HPDE6-E6E7 (cell line): Measurements from ENCODE around the gene KCNK7.
A peak's percentile ranks its signal among the peaks of the same experiment; 100 is the strongest.

Source experiments
- DNase-seq: peaks from one replicate; pipeline ENCODE4 v3.0.0; 2011; ENCODE audit warnings: missing footprints; ENCODE audit errors: extremely low spot score

The KCNK7 gene

GRCh38 chr11:65588199-65589054 lies 7.2 kb downstream of the KCNK7 start:
- no peak for DNase-seq

- no peak for DNase-seq
Observed at GRCh38 chr11:65586676-65587075, 8.9 kb downstream of the KCNK7 start.

- DNase-seq, result no peak
Observed at GRCh38 chr11:65586247-65586630, 9.4 kb downstream of the KCNK7 start.

- DNase-seq, result no peak
Observed at GRCh38 chr11:65585396-65586246, 10.0 kb downstream of the KCNK7 start.

DNA sequence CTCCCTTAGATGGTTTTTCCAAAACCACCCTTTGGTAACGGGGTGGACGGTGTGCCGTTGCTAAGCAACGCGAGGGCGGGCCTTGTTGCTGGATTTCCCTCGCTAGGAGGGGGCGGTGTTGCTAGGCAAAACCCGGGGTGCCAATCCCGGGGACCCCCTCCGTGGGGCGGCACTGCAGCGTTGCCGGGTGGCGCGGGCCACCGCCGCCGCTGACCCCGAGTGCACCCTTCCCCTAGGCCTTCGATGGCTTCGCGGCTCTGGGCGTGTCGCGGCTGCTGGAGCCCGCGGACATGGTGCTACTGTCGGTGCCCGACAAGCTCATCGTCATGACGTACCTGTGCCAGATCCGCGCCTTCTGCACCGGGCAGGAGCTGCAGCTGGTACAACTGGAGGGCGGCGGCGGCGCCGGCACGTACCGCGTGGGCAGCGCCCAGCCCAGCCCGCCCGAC lies 10.9 kb downstream of the KCNK7 start:
- DNase-seq, result no peak

DNA sequence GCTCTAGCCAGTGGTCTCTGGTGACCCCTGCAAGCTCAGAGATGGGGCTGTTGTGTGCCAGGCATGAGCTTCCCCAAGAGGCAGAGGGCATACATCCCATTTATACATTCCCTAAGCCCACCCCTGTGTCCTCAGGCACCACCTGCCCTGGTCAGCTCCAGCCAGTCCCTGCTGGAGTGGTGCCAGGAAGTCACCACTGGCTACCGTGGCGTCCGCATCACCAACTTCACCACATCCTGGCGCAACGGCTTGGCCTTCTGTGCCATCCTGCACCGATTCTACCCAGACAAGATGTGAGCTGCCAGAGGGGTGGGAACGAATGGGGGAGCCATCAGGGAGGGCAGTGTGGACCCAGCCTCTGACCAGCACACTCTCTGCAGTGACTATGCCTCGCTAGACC lies 11.5 kb downstream of the KCNK7 start:
- DNase-seq, result no peak

DNA sequence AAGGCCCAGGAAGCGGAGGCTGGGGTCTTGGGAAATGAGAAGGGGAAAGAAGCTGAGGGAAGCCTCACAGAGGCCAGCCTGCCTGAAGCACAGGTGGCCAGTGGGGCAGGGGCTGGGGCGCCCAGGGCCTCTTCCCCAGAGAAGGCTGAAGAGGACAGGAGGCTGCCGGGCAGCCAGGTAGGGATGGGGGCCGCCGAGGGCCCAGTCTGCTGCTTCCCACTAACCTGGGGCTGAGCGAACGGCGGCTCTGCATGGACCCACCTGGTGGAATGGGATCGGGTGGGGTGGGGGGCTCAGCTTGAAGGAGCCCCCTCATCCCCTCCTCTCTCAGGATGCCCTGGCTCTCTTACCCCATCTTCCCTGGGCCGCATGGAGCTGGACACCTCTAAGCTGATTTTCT lies 12.0 kb downstream of the KCNK7 start:
- no peak for DNase-seq

- no peak for DNase-seq
Observed at GRCh38 chr11:65581928-65582327, 13.7 kb downstream of the KCNK7 start.

- DNase-seq, result no peak
Observed at GRCh38 chr11:65580756-65581155, 14.8 kb downstream of the KCNK7 start.

- no peak for DNase-seq
Observed at GRCh38 chr11:65580031-65580692, 15.4 kb downstream of the KCNK7 start.

DNA sequence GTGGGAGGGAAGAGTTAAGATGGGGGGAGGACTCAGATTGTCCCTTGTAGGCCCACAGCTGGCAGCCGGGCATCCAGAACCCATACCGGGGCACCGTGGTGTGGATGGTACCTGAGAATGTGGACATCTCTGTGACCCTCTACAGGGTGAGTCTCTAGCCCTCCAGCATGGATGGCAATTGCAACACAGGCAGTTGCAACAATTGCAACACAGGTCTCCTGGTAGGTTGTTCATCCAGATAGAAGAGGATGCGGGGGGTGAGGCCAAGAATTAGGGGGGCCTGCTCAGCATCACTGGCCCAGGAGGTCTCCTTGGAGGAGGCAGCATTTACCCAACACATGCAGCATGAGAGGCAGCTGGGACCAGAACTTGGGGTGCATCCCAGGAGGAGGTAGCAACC lies 16.3 kb downstream of the KCNK7 start:
- DNase-seq, result no peak

GRCh38 chr11:65578667-65579066 lies 16.9 kb downstream of the KCNK7 start:
- no peak for DNase-seq

GRCh38 chr11:65578134-65578533 lies 17.5 kb downstream of the KCNK7 start:
- DNase-seq, result no peak

DNA sequence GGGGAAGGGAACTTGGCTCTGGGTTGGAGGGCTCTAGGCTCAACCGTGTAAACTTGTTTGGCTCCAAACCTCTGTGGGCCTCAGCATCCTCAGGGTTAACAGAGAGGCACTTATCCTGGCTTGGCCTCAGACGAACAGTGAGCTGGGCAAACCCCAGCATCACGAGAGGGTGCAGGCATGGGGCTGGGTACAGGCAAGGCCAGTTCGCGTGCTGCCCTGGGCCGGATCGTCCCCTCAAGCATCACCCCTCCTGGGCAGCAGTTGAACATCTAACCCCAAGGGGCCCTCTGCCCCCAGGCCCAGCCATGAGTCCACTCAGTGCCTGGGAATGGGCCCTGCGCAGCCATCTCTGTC lies 17.9 kb downstream of the KCNK7 start:
- no peak for DNase-seq

GRCh38 chr11:65576867-65577755 lies 18.5 kb downstream of the KCNK7 start:
- peak; percentile 91 for DNase-seq

GRCh38 chr11:65576232-65576866 lies 19.3 kb downstream of the KCNK7 start:
- DNase-seq, result no peak

DNA sequence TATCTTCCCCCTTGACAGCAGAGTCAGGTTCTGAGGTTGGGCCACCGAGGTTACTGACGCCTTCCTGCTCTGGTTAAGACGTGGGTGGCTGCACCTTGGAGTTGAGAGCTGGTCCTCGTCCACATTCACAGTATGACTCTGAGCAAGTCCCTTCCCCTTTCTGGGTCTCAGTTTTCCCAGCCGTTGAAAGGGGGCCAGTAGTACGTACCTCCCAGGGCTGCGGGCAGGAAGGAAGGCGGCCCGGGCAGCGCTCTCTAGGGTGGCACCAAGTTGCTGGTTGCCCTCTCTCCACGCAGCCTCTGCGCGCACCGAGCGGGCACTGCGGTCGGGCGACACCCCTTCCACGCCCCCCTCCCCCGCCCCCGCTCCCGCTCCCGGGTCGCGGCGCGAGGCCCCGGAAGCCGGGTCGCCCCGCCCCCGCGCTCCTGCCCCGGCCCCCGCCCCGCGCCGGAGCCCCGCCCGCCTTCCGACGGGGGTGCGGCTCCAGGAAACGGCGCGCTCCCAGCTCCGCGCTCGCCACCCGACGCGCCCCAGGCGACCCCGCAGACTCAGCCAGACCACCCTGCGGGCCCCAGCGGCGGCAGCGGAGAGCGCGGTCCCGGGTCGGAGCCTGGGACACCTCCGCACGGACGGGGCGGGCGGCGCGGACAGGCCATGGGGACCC lies 19.9 kb downstream of the KCNK7 start, which contains the start of gene EHBP1L1:
Gene EHBP1L1 (plus strand): TSS at position 486 of the 664 bp plus-strand sequence. CDS start 250 bp downstream, outside the sequence.
- DNase-seq, result no peak

DNA sequence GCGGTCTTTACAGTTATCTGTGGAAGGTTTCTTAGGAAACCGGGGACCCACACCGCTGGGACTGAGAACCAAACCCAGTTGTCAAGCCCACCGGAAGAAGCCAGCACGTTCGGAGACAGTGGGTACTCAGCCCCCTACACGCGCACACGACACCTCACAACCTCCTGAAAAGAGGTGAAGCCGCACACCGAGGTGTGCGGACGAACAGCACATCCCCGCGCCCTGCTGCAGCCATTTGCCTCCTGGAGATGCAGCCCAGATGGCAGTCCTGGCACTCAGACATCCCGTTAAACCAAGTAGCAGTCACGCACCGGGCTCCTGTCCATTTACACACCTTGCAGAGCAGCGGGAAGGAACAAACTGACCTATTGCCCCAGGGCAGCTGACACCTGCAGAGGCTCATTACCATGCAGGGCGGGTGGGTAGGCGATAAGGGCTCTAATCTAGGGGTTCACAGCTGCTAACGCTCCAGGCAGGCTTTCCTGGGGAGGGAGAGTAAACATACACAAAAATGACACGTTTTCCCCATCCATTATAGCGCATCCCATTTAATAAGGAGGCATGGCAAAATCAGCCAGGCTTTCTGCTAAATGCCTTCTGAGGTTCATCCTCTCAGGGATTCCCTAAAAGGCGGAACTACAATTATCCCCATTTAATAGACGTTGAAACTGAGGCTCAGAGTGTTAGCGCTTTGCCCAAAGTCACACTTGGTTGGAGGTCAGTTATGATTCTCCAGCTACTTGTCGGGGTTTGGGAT lies 20.6 kb downstream of the KCNK7 start:
- DNase-seq, result no peak

- no peak for DNase-seq
Observed at GRCh38 chr11:65574109-65574810, 21.3 kb downstream of the KCNK7 start.
